NCI-H446 treated with DMSO at 0.1 percent for 48 hours (cell line): ENCODE data around the gene UTS2.

Source experiments
- DNase-seq: peaks from one replicate; lab custom pipeline; 2025; lab: John Stamatoyannopoulos, UW

Gene UTS2

DNA sequence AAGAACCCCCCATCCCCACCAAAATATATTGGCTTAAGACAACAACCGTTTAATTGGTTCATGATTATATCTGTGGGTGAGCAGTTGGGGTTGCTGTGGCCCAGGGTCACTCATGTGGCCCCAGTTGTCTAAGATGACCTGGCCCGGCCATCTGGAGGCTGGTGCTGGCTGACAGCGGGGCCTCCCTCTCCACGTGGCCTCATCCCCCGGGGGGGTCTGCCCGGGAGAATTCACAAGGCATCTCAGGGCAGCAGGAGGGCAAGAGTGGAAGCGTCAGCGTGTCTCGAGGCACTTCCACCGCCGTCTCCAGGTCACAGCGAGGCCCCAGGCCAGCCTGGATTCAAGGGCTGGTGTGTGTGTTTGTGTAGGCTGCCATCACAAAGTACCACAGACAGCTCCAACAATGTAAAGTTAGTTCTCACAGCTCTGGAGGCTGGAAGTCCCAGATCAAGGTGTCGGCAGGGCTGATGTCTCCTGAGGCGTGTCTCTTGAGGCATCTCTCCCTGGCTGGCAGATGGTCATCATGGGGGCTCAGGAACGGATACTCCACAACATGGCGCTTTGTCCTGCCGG, 11.0 kb upstream of the UTS2 start:
- no peak for DNase-seq

- no peak for DNase-seq
Observed at GRCh38 chr1:7862211-7863060, 9.6 kb upstream of the UTS2 start.

DNA sequence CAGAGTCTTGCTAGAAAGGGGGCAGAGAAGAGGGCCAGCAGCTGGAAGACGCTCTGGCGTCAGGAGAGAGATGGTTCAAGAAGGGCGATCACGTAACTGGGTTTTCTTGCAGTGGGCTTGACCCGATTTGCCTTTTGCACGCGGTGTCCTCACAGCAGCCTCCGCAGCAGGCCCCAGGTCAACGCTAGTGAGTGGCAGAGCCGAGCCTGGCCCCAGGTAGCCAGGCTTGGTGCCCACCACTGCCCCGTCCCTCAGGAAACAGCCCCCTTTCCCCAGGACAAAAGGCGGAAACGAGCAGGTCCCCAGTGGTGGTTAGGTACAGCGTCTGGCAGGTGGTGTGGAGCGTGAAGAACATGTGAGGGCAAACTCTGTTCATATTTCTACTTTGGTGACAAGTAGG, 8.6 kb upstream of the UTS2 start:
- DNase-seq: no peak

GRCh38 chr1:7860130-7860529, 7.3 kb upstream of the UTS2 start:
- DNase-seq: no peak

GRCh38 chr1:7859406-7859805, 6.5 kb upstream of the UTS2 start:
- no peak for DNase-seq

- DNase-seq: no peak
Observed at GRCh38 chr1:7857985-7858384, 5.1 kb upstream of the UTS2 start.

DNA sequence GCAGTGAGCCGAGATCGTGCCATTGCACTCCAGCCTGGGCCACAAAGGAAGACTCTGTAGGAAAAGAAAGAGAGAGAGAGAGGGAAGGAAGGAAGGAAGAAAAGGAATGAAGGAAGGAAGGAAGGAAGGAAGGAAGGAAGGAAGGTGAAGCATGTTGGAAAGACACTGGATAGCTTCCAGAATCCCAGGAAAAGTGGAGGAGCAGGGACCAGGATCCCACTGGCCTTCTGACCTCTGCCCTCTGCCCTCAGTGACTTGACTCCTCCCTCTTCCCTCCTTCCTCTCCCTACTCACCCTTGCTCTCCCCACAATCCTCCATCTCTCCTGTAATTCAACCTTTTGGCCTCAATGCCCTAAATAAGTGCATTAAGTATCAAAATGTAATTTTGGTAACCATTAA, 4.1 kb upstream of the UTS2 start:
- no peak for DNase-seq

DNA sequence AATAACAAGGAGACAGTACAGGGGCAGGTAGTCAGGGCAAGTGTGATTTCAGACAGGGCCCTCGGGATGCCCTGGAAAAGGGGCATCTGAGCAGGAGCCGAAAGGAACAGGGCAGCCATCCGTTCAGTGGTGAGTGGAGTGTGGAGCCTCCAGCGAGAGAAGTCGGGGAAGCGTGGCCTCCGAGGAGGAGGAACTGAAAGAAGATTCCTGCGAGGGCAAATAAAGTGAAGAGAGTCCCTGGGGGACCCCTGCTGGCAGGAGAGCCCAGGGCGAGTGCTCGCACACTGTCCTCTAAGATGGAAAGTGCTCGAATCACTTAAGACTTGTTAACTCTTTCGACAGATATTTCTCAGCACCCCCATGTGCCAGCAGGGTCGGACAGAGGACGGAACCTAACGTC, 3.5 kb upstream of the UTS2 start:
- DNase-seq: no peak

DNA sequence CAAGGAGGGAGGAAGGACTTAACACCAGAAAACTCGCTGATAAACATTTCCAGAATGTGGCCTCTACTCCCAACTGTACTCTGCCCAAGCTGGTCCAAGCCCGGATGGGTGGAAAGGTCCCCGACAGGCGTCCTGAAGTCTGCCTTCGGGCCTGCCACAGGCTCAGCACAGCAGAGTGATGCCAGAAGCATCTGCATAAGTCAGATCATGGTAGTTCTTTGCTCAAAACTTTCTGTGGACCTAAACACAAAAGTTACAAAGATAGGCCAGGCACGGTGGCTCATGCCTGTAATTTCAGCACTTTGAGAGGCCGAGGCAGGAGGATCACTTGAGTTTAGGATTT, 790 bp upstream of the UTS2 start:
- DNase-seq: no peak

DNA sequence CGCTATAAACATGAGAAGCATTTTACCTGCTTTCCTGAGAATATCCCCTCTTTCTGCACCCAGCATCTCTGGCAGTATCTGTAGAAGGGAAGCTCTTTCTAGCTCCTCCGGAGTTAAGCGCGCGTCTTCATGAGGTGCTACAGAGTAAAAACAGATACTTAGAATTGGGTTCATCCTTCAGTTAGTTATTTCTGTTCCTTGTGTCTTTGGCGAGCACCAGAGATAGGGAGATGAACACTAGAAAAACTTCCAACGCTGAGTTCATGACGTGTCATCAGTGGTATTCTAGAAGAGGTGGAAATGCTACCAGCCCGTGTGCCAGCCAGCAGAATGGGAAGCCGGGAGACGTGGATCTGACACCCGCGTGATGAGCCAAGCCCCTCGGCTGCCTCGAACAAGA, 2.1 kb downstream of the UTS2 start:
- DNase-seq: no peak

DNA sequence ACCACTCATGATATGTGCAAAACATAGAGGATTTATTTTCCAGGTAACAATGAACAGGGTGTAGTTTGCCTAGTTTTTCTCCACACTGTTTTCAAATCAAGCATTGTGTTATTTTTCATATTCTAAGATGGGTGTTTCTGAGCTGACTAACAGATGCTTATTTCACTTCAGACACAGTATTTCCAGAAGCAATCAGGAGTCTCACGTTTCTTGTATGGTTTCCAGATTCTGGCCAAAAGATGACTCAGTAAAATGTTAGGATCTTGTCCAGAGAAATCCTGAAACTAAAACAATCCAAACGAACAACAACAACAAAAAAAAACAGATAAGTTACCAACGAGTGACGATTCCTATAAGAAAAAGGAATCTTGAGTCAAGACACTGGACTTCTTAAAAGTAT, 5.3 kb downstream of the UTS2 start:
- no peak for DNase-seq

GRCh38 chr1:7846656-7847055, 6.2 kb downstream of the UTS2 start:
- DNase-seq: no peak

DNA sequence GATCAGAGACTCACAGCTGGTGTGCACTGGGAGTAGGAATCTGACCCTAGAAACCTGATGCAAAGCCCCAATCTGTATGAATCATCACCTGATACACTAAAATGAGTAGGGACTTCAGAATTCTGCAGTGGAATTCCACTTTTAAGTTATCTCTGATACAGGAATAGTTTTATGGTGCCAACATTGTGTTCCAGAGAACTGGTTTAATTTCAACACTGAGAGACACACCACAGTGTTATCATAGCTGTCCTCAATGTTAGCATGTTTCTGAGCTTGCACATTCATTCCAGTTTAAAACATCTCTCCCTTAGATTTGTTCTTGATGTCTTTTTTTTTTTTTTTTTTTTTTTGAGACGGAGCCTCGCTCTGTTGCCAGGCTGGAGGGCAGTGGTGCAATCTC, 7.1 kb downstream of the UTS2 start:
- DNase-seq: no peak

GRCh38 chr1:7842517-7842916, 10.3 kb downstream of the UTS2 start:
- DNase-seq: no peak

- no peak for DNase-seq
Observed at GRCh38 chr1:7839526-7839925, 13.3 kb downstream of the UTS2 start.

GRCh38 chr1:7838714-7839113, 14.2 kb downstream of the UTS2 start:
- no peak for DNase-seq

DNA sequence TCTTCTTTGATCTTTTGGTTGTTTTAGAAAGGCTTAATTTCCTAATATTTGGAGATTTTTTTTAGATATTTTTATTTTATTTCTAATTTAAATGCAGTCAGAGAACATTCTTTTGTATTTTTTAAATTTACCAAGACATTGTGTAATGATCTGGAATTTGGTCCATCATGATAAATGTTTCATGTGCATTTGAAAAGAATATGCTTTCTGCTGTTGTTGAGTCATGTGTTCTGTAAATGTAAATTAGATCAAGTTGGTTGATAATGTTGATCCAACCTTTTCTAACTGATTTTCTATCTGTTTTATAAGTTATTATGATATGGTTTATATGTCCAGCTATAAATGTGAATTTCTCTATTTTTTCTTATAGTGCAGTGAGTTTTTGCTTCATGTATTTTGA, 19.8 kb downstream of the UTS2 start:
- DNase-seq: no peak

- no peak for DNase-seq
Observed at GRCh38 chr1:7831458-7831857, 21.4 kb downstream of the UTS2 start.

DNA sequence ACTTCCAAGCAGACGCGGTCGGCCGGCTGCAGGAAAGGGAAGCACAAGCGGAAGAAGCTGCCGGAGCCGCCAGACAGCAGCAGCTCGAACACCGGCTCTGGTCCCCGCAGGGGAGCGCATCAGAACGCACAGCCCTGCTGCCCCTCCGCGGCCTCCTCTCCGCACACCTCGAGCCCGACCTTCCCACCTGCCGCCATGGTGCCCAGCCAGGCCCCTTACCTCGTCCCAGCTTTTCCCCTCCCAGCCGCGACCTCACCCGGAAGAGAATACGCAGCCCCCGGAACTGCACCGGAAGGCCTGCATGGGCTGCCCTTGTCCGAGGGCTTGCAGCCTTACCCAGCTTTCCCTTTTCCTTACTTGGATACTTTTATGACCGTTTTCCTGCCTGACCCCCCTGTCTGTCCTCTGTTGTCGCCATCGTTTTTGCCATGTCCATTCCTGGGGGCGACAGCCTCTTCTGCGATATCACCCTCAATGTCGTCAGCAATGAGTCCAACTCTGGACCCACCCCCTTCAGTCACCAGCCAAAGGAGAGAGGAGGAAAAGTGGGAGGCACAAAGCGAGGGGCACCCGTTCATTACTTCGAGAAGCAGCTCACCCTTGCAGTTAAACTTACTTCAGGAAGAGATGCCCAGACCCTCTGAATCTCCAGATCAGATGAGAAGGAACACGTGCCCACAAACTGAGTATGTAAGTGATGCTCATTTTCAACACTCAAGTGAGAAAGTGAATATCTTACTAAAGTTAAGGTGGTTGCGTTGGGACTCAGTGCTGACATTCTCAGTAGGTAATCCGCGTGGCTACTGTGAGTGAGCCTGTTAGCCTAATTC, 25.5 kb downstream of the UTS2 start:
- no peak for DNase-seq

- DNase-seq: no peak
Observed at GRCh38 chr1:7826363-7826762, 26.5 kb downstream of the UTS2 start.

DNA sequence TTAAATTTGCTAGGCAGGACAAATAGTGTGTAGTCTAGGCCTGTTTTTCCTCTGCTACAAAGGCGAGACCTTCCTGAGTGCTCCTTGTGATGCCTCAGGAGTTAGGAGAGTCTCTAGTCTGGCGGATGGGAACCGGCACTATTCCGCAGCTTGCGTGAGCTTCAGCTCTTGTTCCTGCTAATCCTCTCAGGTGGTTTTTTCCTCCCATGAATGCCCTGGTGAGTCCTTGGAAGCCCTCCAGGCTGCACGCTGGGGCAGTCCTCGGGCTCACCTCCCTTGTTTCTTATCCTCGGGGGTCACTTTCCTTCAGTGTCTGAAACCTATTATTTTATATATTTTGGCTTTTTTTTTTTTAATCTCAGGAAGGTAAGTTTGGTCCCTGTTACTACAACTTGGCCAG, 28.2 kb downstream of the UTS2 start:
- no peak for DNase-seq

GRCh38 chr1:7821282-7821681, 31.6 kb downstream of the UTS2 start:
- DNase-seq: no peak

DNA sequence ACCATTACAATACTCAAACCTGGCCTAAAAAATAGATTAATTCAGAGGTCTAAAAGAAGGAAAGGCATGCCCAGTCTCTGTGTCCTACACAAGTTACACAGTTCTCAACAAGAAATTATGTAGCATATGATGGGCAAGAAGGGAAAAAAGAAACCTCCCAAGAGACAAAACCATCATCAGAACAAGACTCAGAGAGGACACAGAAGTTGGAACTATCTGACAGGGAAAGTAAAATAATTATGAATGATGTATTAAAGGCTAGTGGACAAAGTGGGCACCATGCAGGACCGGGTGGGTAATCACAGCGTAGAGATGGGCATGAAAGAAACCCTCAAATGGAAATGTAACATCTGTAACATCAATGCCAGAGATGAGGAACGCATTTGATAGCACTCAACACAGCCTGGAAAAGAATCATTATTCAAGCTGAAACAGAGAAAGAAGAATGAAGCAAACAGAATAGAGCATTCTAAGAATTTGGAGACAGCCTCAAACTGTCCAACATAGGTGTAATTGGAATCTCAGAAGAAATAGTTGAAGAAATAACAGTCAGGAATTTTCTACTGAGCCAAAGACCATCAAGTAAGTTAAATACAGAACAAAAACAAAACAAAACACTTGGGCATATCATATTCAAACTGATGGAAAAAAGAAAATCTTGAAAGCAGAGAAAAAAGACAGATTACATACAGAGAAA, 39.0 kb downstream of the UTS2 start:
- DNase-seq: no peak
